Hepatocyte (in vitro differentiated cells): ENCODE results near the gene PLEKHA7. TPM values are rescaled to one million over a fixed set of nuclear protein-coding genes. Genes with fewer than 3 reads are reported as not detected.

ENCODE experiments used
- DNase-seq: peaks from one replicate; pipeline ENCODE4 v3.0.0-alpha.2; 2016; ENCODE audit warnings: low spot score
- H2AFZ ChIP-seq: fragments of 200-600 bp; sonication (generic); 2 replicates; pipeline ENCODE4 v1.6.0; 2016; ENCODE audit warnings: antibody characterized with exemption, mild to moderate bottlenecking
- H3K27ac ChIP-seq: fragments of 200-600 bp; sonication (generic); 2 replicates; pipeline ENCODE4 v1.5.1; 2016; ENCODE audit warnings: mild to moderate bottlenecking
- H3K27me3 ChIP-seq: fragments of 200-600 bp; sonication (generic); 2 replicates; pipeline ENCODE4 v1.6.1; 2016
- H3K36me3 ChIP-seq: fragments of 200-600 bp; sonication (generic); replicated peaks from 2 replicates; pipeline ENCODE4 v1.5.1; 2016; ENCODE audit warnings: low read depth; ENCODE audit not compliant: insufficient read depth
- H3K4me1 ChIP-seq: fragments of 200-600 bp; sonication (generic); 2 replicates; pipeline ENCODE4 v1.5.1; 2016; ENCODE audit warnings: mild to moderate bottlenecking, moderate library complexity; ENCODE audit not compliant: insufficient read depth
- H3K4me2 ChIP-seq: fragments of 200-600 bp; sonication (generic); 2 replicates; pipeline ENCODE4 v1.6.0; 2016
- H3K4me3 ChIP-seq: fragments of 200-600 bp; sonication (generic); 2 replicates; pipeline ENCODE4 v1.5.1; 2016; ENCODE audit warnings: mild to moderate bottlenecking
- H3K79me2 ChIP-seq: fragments of 200-600 bp; sonication (generic); 2 replicates; pipeline ENCODE4 v1.6.0; 2017; ENCODE audit warnings: mild to moderate bottlenecking
- H3K9me2 ChIP-seq: fragments of 200-600 bp; sonication (generic); replicated peaks from 2 replicates; pipeline ENCODE4 v1.6.0; 2017; ENCODE audit warnings: mild to moderate bottlenecking; ENCODE audit not compliant: insufficient read depth
- H3K9me3 ChIP-seq: fragments of 200-600 bp; sonication (generic); 2 replicates; pipeline ENCODE4 v1.5.1; 2016; ENCODE audit warnings: low read depth, mild to moderate bottlenecking
- H4K20me1 ChIP-seq: fragments of 200-600 bp; sonication (generic); 2 replicates; pipeline ENCODE4 v1.6.0; 2016; ENCODE audit warnings: mild to moderate bottlenecking; ENCODE audit not compliant: insufficient read depth, poor library complexity, severe bottlenecking
- EZH2 ChIP-seq: fragments of 200-600 bp; sonication (generic); IDR thresholded peaks from 2 replicates; pipeline ENCODE4 v1.6.1; 2016; ENCODE audit warnings: antibody characterized with exemption, mild to moderate bottlenecking, borderline replicate concordance
- EZH2phosphoT487 ChIP-seq: fragments of 200-600 bp; sonication (generic); IDR thresholded peaks from one replicate; pipeline ENCODE4 v1.6.1; 2018; ENCODE audit warnings: antibody characterized with exemption, mild to moderate bottlenecking, low read depth, moderate library complexity; ENCODE audit not compliant: unreplicated experiment, severe bottlenecking
- WGBS: methylation state at CpG from one replicate; pipeline ENCODE4 v1.1.6; 2016; ENCODE audit warnings: low lambda C conversion rate; ENCODE audit errors: missing lambda C conversion rate; 5-methylcytosine and 5-hydroxymethylcytosine counted together
- polyA plus RNA-seq: library from polyadenylated mRNA; unstranded; fragments of >200 nt; fragmentation: Nextera tagmentation; extraction: Ambion mirVana; gene quantifications from 2 replicates; pipeline ENCODE4 v1.2.1, GENCODE V29; 2016
- total RNA-seq: library from RNA; depleted of rRNA; stranded (reverse); fragments of >200 nt; gene quantifications from 2 replicates; pipeline ENCODE4 v1.2.3, GENCODE V29; 2014
- TF ChIP-seq, protein P1 (sequence below): fragments of 200-600 bp; sonication (generic); IDR thresholded peaks from 2 replicates; pipeline ENCODE4 v1.5.1; 2016; ENCODE audit warnings: antibody characterized with exemption, mild to moderate bottlenecking; ENCODE audit not compliant: poor library complexity

PLEKHA7 gene
- total and polyA plus RNA-seq, 2 experiments from 2014 or later = 16.7 to 35.6 TPM

DNA sequence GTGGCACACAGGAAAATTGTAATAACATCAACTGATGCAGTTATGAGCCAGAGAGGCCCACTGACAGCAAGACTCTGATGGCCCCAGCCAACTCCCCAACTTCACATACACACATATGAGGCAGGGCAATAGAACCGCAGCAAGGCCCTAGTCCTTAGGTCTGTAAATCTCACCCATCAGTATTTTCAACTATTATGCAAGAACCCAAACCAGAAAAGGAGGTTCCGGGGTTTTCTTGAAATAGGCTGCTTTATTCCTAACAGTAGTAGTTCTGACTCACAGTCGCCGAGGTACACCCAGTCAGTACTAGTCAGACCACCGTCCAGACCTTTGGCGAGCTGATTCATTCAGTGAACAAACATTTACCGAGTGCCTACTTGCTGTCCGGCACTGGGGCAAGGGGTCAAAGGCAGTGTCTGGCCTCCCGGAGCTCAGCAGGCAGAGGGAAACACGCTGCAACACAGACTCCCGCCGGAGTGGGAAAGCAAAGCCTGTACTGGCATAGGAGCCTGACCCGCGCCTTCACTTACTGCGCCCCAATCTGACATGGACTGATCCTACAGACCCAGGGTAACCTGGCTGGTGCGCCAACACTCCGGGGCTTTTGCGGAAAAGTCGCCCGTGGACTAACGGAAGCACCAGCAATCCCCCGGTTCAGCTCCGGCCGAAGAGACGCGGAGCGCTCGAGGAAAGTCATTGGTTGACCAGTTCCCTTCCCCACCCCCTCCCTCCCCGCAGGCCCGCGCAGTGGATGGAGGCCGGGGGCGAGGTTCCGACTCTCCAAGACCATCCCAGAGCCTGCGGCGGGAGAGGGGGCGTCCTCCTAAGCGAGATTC, 1.3 kb downstream of the PLEKHA7 start:
- peak; percentile 71 for DNase-seq

DNA sequence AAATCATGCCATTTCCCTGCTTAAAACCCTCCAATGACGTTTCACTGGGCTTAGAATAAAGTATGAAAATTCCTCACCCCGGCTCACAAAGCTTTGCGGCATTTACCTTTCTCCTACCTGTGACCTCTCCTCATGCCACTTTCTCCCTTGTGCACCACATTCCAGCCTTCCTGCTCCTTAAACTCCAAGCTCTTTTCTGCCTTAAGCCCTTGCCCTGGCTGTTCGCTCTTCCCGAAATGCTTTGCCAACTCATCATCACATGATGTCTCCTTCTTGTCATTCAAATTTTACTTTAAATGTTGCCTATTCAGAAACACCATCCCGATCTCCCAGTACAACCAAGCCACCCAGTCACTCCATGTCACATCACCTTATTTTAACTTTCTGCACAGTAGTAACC, 2.0 kb downstream of the PLEKHA7 start:
- H3K36me3 ChIP-seq = no peaks in the 10 kb centered on the region
- DNase-seq = no peak
- no peaks in the 10 kb centered on the region for H3K9me3 ChIP-seq
- peaks cover 53% of the 10 kb centered on the region for H3K79me2 ChIP-seq
- no peaks in the 10 kb centered on the region for H3K9me2 ChIP-seq
- H3K27ac ChIP-seq = peak overlapping the region; percentile 93
- peaks cover 2% of the 10 kb centered on the region for H3K27me3 ChIP-seq
- H3K4me1 ChIP-seq = peaks cover 9% of the 10 kb centered on the region
- no peaks in the 10 kb centered on the region for H4K20me1 ChIP-seq
- 77% methylated on average over 6 of the region's 6 CpGs for WGBS
- no peak for TF ChIP-seq EZH2
- TF ChIP-seq, protein P1, sequence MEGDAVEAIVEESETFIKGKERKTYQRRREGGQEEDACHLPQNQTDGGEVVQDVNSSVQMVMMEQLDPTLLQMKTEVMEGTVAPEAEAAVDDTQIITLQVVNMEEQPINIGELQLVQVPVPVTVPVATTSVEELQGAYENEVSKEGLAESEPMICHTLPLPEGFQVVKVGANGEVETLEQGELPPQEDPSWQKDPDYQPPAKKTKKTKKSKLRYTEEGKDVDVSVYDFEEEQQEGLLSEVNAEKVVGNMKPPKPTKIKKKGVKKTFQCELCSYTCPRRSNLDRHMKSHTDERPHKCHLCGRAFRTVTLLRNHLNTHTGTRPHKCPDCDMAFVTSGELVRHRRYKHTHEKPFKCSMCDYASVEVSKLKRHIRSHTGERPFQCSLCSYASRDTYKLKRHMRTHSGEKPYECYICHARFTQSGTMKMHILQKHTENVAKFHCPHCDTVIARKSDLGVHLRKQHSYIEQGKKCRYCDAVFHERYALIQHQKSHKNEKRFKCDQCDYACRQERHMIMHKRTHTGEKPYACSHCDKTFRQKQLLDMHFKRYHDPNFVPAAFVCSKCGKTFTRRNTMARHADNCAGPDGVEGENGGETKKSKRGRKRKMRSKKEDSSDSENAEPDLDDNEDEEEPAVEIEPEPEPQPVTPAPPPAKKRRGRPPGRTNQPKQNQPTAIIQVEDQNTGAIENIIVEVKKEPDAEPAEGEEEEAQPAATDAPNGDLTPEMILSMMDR = no peak
- no peak for TF ChIP-seq EZH2phosphoT487
- H3K4me3 ChIP-seq = no peak overlapping the region
- H2AFZ ChIP-seq = no peak overlapping the region
- H3K4me2 ChIP-seq = peak overlapping the region; percentile 97

More for the DNA sequence above, 1.3 kb downstream of the PLEKHA7 start:
- Histone ChIP-seq H3K27ac (peak overlapping the region; percentile 93), H4K20me1 (no peaks in the 10 kb centered on the region), H3K27me3 (peaks cover 2% of the 10 kb centered on the region), H3K36me3 (no peaks in the 10 kb centered on the region), H3K9me3 (no peaks in the 10 kb centered on the region), H2AFZ (peak overlapping the region; percentile 38), H3K9me2 (no peaks in the 10 kb centered on the region), H3K79me2 (peaks cover 55% of the 10 kb centered on the region), H3K4me2 (peak overlapping the region; percentile 97), H3K4me3 (peak overlapping the region; percentile 83), H3K4me1 (peaks cover 9% of the 10 kb centered on the region)
- WGBS = 6% methylated on average over 31 of the region's 38 CpGs
- TF ChIP-seq, protein P1 = no peak
- no peak for TF ChIP-seq EZH2
- no peak for TF ChIP-seq EZH2phosphoT487

GRCh38 chr11:17010851-17011420, 3.3 kb downstream of the PLEKHA7 start:
- Histone ChIP-seq H3K36me3 (no peaks in the 10 kb centered on the region), H3K9me3 (no peaks in the 10 kb centered on the region), H3K4me3 (no peak overlapping the region), H3K27ac (no peak overlapping the region), H3K79me2 (peaks cover 59% of the 10 kb centered on the region), H2AFZ (no peak overlapping the region), H3K9me2 (no peaks in the 10 kb centered on the region), H4K20me1 (no peaks in the 10 kb centered on the region), H3K4me2 (no peak overlapping the region), H3K27me3 (peaks cover 2% of the 10 kb centered on the region), H3K4me1 (peaks cover 8% of the 10 kb centered on the region)
- DNase-seq = no peak
- no peak for TF ChIP-seq EZH2phosphoT487
- TF ChIP-seq EZH2 = no peak
- TF ChIP-seq, protein P1 = no peak
- 79% methylated on average over 8 of the region's 8 CpGs for WGBS
